Activated naive CD8-positive, alpha-beta T cell treated with anti-CD3 and anti-CD28 coated beads, Interleukin-2, amount 50 U/mL, for 24 hours (primary cell): ENCODE data around the gene GLYATL1B.
"Not testable (repeated sequence)": the region's sequence is repeated elsewhere in the genome, so short reads cannot be mapped to it uniquely, and the experiment has no call there.

ENCODE experiments used
- ATAC-seq: fragments of 150-1000 bp; cut with Tn5 transposase; one replicate; pipeline ENCODE4 v1.10.0; 2021
- DNase-seq: peaks from one replicate; pipeline ENCODE4 v3.0.0; 2021
- H3K27ac Mint-ChIP-seq: one replicate; pipeline ENCODE4 v1.8.0; 2021; ENCODE audit warnings: mild to moderate bottlenecking, mixed read lengths
- H3K27me3 Mint-ChIP-seq: one replicate; pipeline ENCODE4 v1.8.0; 2021; ENCODE audit warnings: mixed read lengths
- H3K36me3 Mint-ChIP-seq: one replicate; pipeline ENCODE4 v1.8.0; 2021; ENCODE audit warnings: low read depth, mixed read lengths
- H3K4me1 Mint-ChIP-seq: one replicate; pipeline ENCODE4 v1.8.0; 2021; ENCODE audit warnings: mixed read lengths
- H3K4me3 Mint-ChIP-seq: one replicate; pipeline ENCODE4 v1.8.0; 2021; ENCODE audit warnings: mild to moderate bottlenecking, moderate library complexity, mixed read lengths
- H3K9me3 Mint-ChIP-seq: one replicate; pipeline ENCODE4 v1.8.0; 2021; ENCODE audit warnings: mixed read lengths

The GLYATL1B gene

DNA sequence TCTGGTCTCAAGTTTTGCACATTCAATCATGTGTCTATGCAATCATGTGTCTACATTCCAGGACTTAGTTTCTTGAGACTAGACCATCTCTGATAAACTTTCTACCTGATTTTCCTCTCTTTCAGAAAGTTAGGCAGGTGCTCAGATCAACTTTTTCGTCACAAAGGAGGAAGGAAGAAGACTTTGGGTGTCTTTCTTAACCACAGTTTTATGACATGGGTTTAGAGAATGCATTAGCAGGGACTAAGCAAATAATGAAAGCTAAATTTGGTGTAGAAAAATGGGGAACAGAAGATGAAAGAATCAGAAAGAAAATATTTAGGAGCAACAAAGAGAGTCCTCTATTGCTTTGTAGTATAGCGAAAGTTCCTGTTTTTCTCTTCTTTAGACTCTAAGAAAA, 7.7 kb upstream of the GLYATL1B start:
- Mint-ChIP-seq H3K36me3 (no peaks in the 10 kb centered on the region), H3K27me3 (peaks cover 7% of the 10 kb centered on the region), H3K4me1 (peaks cover 11% of the 10 kb centered on the region), H3K27ac (no peak overlapping the region), H3K9me3 (no peaks in the 10 kb centered on the region), H3K4me3 (no peak overlapping the region)
- DNase-seq (no peak), ATAC-seq (no peak)

DNA sequence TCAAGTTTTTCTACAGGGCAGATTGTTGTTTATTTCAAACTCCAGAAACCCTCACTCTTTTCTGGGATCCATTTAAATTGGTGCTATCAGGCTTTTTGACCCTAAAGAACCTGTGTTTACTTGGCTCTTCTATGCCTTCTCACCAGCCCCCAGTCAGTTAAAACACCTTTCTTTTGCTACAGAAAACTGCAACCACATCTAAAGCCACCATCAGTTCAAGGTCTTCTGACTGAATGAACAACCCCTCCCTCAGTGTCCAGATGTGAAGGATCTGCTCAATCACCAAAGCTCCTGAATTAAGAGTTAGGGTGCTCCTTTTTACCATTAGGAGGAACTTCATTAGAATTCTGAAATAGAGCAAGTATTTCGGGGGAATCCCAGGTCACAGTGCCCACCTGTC, 7.0 kb upstream of the GLYATL1B start:
- ATAC-seq (no peak), DNase-seq (no peak)
- H3K4me3 Mint-ChIP-seq: no peak overlapping the region
- no peaks in the 10 kb centered on the region for H3K9me3 Mint-ChIP-seq
- H3K36me3 Mint-ChIP-seq: no peaks in the 10 kb centered on the region
- H3K27ac Mint-ChIP-seq: no peak overlapping the region
- H3K27me3 Mint-ChIP-seq: peaks cover 10% of the 10 kb centered on the region
- peaks cover 11% of the 10 kb centered on the region for H3K4me1 Mint-ChIP-seq

DNA sequence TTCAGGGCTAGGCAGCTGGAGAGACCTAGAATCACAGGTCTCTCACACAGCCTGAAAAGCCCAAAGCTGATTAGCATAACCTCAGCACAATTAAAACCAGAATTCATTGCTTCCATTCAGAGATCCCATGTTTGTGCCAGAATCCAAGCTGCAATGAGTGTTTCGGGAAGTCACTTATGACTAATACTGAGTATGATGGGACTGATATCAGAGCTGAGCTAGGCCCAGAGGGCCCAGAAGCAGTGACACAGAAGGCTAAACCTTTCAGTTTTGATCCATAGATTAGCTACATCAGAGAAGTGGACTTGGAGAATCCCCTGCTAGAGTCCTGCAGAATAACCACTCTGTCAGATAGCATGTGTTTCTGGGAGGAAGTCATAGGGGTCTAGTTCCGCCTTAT, 5.7 kb upstream of the GLYATL1B start:
- H3K27me3 Mint-ChIP-seq, ATAC-seq, H3K4me3 Mint-ChIP-seq, H3K9me3 Mint-ChIP-seq, H3K27ac Mint-ChIP-seq, DNase-seq, H3K36me3 Mint-ChIP-seq: not testable (repeated sequence)
- peaks cover 11% of the 10 kb centered on the region for H3K4me1 Mint-ChIP-seq

- not testable (repeated sequence) for H3K9me3 Mint-ChIP-seq, H3K27me3 Mint-ChIP-seq, ATAC-seq
Observed at GRCh38 chr11:59081430-59082020, 4.6 kb upstream of the GLYATL1B start.

GRCh38 chr11:59088162-59088561, 2.1 kb downstream of the GLYATL1B start:
- Mint-ChIP-seq H3K4me3 (no peak overlapping the region), H3K27me3 (peaks cover 11% of the 10 kb centered on the region), H3K4me1 (no peaks in the 10 kb centered on the region), H3K9me3 (no peaks in the 10 kb centered on the region), H3K36me3 (no peaks in the 10 kb centered on the region), H3K27ac (no peak overlapping the region)
- DNase-seq (no peak), ATAC-seq (no peak)

More at GRCh38 chr11:59081430-59082020, 4.6 kb upstream of the GLYATL1B start:
- not testable (repeated sequence) for H3K4me3 Mint-ChIP-seq, H3K36me3 Mint-ChIP-seq, DNase-seq, H3K27ac Mint-ChIP-seq
- peaks cover 11% of the 10 kb centered on the region for H3K4me1 Mint-ChIP-seq

GRCh38 chr11:59093576-59093975, 7.5 kb downstream of the GLYATL1B start:
- H3K4me3 Mint-ChIP-seq, H3K36me3 Mint-ChIP-seq, H3K9me3 Mint-ChIP-seq, H3K27ac Mint-ChIP-seq, ATAC-seq, DNase-seq: not testable (repeated sequence)
- Mint-ChIP-seq H3K4me1 (peaks cover 14% of the 10 kb centered on the region), H3K27me3 (peaks cover 15% of the 10 kb centered on the region)

GRCh38 chr11:59095225-59095624, 9.1 kb downstream of the GLYATL1B start:
- not testable (repeated sequence) for ATAC-seq, H3K4me3 Mint-ChIP-seq, DNase-seq, H3K36me3 Mint-ChIP-seq, H3K9me3 Mint-ChIP-seq
- Mint-ChIP-seq H3K27me3 (peaks cover 19% of the 10 kb centered on the region), H3K27ac (peak overlapping the region; percentile 1), H3K4me1 (peaks cover 15% of the 10 kb centered on the region)

DNA sequence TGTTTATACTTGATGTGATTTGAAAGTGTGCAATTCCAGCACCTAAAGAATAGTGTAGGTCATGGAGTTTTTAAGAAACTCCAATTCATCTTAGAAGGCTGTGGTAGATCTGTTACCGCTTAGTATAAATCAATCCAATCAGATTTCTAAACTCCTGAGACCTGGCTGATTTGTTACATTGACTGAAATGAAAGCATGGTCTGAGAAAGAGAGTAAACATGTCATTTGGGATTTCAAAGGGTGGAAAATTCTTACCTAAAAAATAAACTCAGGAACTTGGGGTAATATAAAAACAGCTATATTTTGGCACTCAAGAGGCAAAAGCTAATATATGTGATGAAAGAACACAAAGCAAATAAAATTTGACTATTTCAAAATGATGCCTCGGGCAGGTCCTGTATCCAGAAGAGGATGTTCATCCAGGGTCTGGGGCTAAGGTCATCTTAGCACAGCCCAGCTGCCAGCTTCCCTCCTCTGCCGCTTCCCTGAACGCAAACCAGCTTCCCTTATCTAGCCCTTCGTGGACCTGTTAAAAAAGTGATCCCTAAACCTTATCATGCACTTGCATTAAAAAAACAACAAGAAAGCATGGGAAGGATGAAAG, 10.0 kb downstream of the GLYATL1B start:
- not testable (repeated sequence) for H3K4me3 Mint-ChIP-seq, H3K9me3 Mint-ChIP-seq, H3K36me3 Mint-ChIP-seq, DNase-seq, ATAC-seq
- Mint-ChIP-seq H3K27ac (peak overlapping the region; percentile 10), H3K4me1 (peaks cover 15% of the 10 kb centered on the region), H3K27me3 (peaks cover 26% of the 10 kb centered on the region)

- peak; percentile 65 for DNase-seq
- H3K9me3 Mint-ChIP-seq: no peaks in the 10 kb centered on the region
- peaks cover 21% of the 10 kb centered on the region for H3K4me1 Mint-ChIP-seq
- peak; percentile 63 for ATAC-seq
- H3K27ac Mint-ChIP-seq: no peak overlapping the region
- H3K27me3 Mint-ChIP-seq: peaks cover 27% of the 10 kb centered on the region
- H3K36me3 Mint-ChIP-seq: no peaks in the 10 kb centered on the region
- H3K4me3 Mint-ChIP-seq: no peak overlapping the region
Observed at GRCh38 chr11:59097113-59097708, 11.1 kb downstream of the GLYATL1B start.

GRCh38 chr11:59097938-59098337, 11.8 kb downstream of the GLYATL1B start:
- H3K27me3 Mint-ChIP-seq: peaks cover 28% of the 10 kb centered on the region
- not testable (repeated sequence) for DNase-seq, H3K4me3 Mint-ChIP-seq, ATAC-seq, H3K27ac Mint-ChIP-seq, H3K9me3 Mint-ChIP-seq, H3K36me3 Mint-ChIP-seq
- peaks cover 26% of the 10 kb centered on the region for H3K4me1 Mint-ChIP-seq

DNA sequence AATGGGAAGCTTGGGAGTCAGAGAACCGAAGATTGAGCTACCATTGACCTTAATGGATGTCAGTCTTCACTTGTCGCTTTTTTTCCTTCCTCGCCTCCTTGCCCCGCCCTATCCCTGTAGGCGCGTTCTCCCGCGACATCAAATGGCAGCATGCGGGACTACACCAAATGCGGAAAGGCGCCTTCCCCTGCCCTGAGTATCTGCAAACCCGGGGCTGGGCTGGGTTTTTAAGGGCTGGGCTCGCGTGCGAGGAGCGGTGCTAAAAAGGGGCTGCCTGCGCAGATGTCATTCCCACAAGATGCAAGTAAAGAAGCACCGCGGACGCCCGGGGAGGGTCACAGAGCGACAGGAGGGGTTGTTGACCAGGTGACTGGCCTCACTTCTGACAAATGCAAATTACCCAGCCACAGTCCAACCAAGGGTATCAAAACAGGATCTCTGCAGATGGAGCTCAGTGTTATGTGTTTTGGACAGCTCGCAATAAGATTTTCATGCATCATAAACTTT, 16.2 kb downstream of the GLYATL1B start:
- peaks cover 32% of the 10 kb centered on the region for H3K4me1 Mint-ChIP-seq
- DNase-seq (peak; percentile 74), ATAC-seq (peak; percentile 65)
- H3K36me3 Mint-ChIP-seq: no peaks in the 10 kb centered on the region
- no peak overlapping the region for H3K27ac Mint-ChIP-seq
- H3K9me3 Mint-ChIP-seq: no peaks in the 10 kb centered on the region
- peaks cover 49% of the 10 kb centered on the region for H3K27me3 Mint-ChIP-seq
- H3K4me3 Mint-ChIP-seq: peak overlapping the region; percentile 68

- Mint-ChIP-seq H3K4me3 (peak within 1 kb of the TSS; percentile 88), H3K27me3 (peaks cover 33% of the 10 kb centered on the region), H3K9me3 (no peaks in the 10 kb centered on the region), H3K27ac (peak within 1 kb of the TSS; percentile 62), H3K36me3 (peaks cover 26% of the 10 kb centered on the region), H3K4me1 (peaks cover 42% of the 10 kb centered on the region)
- DNase-seq (peak; percentile 69), ATAC-seq (peak; percentile 89)
Observed at GRCh38 chr11:59106363-59107336, 20.5 kb downstream of the GLYATL1B start, which contains the start of gene FAM111B. Gene FAM111B (plus strand): TSS chr11:59107237. CDS start chr11:59109626, 2,389 bp downstream.

DNA sequence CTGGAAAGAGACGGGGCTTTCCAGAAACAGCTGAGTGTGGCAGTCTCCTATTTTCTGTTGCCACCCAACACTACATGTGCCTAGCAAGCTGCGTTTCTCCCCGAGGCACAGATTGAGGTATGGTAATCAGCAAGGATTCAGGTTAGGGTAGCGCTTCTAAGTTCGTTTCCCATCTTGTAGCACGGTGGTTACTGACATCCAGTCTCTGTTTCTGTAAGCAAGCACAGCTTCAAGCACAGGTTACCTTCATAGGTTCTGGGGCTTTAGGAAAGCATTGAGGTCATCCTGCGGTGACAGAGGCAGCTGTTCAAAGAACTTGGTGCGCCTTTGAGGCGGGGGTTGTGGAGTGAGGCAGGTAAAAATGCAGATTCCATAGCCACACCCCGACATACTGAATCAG, 21.6 kb downstream of the GLYATL1B start:
- H3K27ac Mint-ChIP-seq: peak overlapping the region; percentile 13
- H3K27me3 Mint-ChIP-seq: peaks cover 30% of the 10 kb centered on the region
- not testable (repeated sequence) for DNase-seq, H3K9me3 Mint-ChIP-seq
- peak; percentile 7 for ATAC-seq
- H3K4me3 Mint-ChIP-seq: peak overlapping the region; percentile 88
- H3K4me1 Mint-ChIP-seq: peaks cover 32% of the 10 kb centered on the region
- H3K36me3 Mint-ChIP-seq: peaks cover 34% of the 10 kb centered on the region

GRCh38 chr11:59112494-59112893, 26.4 kb downstream of the GLYATL1B start:
- ATAC-seq: no peak
- Mint-ChIP-seq H3K36me3 (peaks cover 76% of the 10 kb centered on the region), H3K27ac (no peak overlapping the region), H3K4me3 (no peak overlapping the region), H3K4me1 (peaks cover 16% of the 10 kb centered on the region), H3K27me3 (no peaks in the 10 kb centered on the region), H3K9me3 (peaks cover 6% of the 10 kb centered on the region)
- DNase-seq: no peak
